NCI-H2081 (cell line): ENCODE data around the gene CACNA1D.

Experiments used
- DNase-seq, 2 experiments: peaks; one replicate each; lab custom pipeline; 2025; lab: John Stamatoyannopoulos, UW

The CACNA1D gene

DNA sequence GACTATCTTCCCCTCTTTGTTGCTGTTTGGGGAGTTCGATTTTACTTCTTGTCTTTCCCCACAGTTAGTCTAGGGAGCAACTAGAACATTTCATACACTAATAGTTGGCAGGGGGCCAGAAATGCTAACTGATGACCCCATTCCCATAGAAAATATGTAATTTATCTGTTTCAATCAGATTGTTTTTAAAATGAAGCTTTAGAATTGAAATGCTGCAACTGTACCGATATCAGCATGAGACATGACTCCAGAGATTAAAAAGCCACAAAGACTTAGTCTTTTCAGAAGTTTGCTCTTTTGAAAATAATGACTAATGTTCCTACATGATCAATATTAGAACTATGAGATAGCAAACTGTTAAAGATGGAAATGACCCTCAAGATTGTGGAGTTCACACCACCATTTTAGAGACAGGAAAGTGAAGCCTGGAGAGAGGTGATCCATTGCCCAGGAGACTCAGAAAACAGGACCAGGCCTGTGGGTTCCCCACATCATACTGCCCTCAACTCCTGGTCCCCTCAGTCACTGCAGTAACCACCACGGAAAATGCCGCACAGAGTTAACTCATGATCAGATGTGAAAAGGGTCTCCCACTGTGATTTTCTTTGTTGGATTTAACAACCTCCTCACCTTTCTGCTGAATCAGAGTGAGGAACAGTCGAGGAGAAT, 221.5 kb downstream of the CACNA1D start:
- no peak for DNase-seq

DNA sequence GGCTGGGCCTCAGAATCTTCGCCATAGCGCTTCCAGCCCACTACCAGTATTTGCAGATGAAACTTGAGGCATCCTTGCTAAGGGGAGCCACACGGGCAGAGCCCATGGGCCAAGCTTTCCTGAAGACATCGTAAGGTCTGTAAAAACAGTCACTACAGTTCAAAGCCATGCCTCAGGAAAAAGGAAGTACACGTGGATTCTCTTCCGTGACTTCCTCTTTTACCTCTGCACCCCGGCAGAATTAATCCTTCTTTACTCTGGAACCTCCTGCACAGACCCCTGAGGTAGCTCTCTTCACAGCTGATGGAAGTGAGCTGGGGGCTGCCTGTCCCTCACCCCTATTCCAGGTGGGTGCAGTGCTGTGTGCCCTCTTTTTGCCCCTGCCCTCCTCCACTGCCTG, 222.6 kb downstream of the CACNA1D start:
- no peak for DNase-seq

DNA sequence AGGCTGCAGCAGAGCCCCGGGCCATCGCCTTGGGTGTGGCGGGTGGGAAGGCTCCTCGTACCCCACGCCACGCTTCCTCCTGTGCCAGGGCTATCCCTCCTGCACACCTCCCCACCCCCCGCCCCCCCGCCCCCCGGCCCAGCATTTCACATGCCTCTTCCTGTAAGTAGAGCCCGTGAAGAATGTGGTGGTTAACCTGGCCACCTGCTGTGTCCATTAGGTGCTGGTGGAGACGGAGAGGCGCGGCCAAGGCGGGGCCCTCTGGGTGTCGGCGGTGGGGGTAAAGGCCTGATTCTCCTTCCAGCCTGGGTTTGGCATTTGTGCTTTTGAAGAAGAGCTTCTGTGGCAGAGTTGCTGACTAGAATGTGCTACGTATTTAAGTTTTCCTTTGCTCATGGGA, 224.1 kb downstream of the CACNA1D start:
- no peak for DNase-seq

DNA sequence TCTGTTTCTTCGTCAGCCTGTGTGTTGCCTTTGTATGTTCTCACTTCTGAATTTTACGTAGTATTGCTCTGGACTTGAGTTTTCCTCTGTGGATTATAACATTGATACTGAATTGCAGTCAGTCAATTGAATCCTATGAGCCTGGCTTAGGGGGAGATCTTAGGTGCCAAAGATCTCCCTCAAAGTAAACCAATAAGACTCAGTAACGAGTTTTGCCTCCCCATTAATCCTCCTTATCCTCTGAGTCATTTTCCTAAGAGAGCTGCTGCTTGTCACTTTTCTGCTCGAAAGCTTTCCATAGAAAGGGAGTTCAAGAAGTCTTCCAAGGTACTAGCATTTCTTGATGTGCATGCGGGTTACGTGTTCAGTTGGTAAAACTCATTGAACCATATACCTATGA, 225.4 kb downstream of the CACNA1D start:
- DNase-seq: no peak

DNA sequence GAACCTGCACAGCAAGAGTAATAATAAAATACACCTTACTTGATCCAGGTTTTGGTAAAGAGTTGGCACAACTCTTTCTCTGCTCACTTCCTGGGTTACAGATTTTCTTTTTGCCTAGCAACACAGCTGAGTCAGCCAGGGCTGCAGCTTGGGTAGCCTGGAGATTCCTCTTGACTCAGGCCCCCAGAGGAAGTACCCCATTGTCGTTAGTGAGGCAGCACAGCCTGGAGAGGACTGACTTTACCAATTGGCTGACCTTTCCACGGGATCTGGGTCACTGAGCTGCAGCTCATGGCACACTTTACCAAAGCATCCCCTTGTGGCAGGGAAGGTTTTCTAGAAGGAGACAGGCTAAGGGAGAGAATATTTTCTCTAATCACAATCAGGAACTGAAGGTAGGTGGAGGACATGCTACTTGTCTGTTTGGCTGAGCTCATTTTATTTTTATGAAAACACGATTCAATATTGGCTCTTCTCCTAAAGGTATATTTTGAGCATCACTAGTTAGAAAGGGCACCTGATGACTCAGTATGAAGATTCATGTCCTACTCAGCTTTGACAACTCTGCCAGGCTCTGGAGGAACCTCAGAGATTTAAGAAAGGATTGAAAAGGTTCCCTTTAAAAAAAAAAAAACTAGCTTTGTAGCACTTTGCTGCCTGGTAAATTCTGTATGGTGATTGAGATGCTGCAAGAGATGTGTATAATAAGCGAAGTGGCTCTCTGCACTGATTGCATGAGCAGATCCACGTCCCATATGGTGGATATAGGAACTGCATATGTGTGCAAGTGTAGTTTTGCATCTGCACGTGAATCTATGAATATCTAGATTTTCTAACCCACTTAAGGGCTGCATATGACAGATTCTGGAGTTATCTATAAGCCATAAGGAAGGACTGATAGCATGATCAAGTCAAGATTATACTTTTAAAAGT, 227.0 kb downstream of the CACNA1D start:
- no peak for DNase-seq

DNA sequence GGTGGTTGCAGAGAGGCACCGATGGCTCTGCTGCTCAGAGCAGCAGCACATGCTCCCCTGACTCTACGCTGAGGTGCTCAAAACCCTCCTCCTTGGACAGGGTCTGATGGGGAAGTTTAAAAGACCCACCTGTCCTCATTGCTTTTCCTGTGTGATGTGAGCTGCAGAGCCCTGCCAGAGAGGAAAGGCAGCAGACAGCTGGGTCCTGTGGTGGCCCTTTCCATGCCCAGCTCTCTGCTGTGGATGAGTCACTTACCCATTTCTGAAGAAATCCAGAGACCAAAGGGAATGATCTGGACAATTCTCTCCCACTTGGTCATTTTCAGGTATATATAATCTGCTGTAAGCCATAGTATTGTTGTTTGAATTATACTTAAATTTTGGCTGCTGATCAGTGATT, 230.2 kb downstream of the CACNA1D start:
- DNase-seq: no peak

DNA sequence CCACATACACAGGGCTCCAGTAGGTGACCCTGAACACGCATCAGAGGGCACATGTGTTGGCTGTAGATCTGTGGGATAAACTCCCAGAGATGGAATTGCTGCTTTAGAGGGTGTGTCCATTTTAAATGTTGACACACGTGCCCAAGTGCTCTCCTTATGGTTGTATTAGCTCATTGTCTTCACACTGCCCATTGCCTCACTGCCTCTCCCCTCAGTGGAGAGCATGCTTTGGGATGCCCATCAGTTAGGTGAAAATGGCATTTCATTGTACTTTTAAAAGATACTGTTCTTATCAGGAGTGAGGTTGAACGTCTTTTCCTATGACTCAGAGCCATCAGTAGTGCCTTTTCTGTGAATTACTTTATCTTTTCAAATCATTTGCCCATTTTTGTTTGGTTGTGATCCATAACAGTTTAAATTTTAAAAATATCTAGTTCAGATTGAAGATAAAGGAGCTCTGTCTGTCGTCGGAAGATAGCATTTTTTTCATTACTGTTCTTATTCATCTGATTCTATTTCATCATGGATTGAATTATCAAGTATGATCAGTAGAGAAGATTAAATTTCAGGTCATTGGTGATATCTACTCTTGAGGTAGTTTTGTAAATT, 231.1 kb downstream of the CACNA1D start:
- DNase-seq: no peak

DNA sequence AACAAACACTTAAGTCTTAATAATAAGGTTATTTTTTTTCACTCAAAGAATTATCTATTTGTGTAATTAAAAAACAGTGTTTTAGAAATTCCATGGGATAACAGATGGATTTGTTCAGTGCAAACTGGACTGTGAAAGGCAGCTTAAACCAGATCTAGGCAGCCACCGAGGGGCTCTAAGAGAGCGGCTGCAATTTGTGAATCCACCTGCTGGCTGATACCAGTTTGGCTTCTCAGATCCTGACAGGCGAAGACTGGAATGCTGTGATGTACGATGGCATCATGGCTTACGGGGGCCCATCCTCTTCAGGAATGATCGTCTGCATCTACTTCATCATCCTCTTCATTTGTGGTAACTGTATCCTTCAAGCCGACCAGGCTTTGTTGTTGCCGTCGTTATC, 232.2 kb downstream of the CACNA1D start:
- no peak for DNase-seq

DNA sequence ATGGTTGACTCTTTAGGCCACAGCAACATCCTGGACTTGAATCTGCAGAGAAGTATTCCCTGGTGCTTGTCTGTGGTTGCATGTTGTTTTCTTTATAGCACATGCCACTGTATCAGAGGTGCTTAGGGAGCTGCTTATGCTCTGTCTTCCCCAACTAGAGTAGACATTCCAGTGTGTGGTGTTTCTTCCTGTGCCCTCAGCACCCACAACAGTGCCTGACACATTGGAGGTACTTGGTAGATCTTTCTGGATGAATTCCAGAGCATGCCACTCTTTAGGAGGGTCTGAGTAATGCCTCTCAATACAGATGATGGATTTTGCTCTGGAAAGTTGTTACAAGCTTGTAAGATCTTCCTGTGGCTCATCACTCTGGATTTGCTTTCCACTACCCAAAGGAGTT, 234.2 kb downstream of the CACNA1D start:
- no peak for DNase-seq

DNA sequence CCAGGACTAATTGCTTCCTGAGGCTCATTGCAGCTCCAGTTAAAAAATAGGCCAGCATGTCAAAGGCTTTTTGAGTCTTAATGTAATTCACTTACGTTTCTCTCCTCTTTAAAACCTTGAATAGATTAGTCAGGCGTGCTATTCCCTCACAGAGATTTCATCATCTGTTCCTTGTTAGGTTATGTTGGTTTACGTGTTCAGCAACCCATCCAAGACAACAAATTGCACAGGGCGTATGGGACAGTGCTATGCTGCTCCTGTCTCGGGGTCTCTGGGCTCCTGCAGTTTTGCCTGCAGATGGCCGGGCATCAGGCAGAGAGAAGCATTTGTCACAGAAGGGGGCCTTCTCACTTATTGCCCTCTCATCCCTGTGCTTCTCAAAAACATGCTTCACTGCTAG, 234.7 kb downstream of the CACNA1D start:
- no peak for DNase-seq

DNA sequence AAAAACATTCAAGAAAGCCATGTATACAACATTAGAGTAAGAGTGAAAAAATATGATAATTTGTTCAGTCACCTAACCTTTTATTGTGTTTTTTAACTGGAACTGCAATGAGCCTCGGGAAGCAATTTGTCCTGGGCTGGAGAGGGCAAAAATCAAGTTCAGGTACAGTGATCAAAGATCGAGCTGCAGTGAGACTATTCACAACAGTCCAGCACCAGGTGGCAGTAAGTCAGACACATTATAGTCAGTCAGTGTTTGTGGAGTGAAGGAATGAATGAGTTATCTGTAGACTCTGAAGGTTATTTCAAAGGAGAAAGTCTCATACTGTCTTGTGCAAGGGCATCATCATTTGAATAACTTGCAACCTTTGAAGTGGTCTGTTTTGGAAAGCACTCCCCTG, 235.2 kb downstream of the CACNA1D start:
- no peak for DNase-seq

DNA sequence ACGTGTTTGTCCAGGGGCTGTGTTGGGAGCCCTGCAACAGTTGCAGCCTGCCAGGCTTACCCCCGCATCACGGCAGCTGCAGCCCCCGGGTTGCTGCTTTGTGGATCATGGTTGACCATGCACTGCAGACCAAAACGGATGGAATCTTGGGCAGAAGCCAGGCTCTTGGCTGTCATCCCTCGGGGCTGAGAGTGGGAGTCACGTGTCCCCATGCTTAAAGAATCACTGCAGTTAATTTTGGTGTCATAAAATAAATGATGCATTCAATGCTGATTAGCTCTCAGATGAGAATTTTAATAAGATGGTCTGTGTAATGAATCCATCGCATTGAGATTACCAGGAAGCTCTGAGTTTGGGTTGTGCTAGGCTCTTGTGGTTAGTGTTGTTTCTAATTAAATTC, 236.2 kb downstream of the CACNA1D start:
- DNase-seq: peak in 1 of 2 experiments; percentile 45

DNA sequence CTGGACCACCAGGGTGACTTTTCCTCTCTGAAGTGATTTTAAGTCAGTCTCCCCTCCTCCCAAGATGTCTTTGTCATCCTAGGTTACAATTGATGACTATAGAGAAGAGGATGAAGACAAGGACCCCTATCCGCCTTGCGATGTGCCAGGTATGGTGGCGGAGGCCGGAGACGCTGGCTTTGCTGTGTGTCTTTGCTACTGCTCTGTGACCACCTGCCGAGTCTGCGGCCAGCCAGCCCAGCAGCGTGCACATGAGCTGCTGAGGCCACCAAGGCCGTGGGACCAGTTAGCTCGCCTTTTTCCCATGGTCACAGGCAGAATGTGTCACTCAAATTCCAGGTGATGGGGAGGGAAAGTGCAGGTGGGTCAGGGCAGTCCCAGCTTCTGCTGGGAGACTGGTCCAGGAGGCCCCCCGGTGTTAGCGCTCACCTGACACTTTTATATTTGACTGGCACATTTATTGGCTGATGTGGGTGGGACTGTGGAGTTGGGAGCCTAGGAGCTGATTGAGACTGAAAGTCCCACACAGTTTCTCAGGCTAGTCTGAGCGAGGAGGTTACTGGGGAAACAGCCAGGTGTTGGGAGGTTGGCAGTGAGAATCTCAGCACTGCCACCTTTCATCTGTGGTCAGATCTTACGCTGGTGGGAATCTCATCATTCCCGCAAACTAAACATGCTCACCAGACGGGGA, 237.7 kb downstream of the CACNA1D start:
- DNase-seq: no peak

DNA sequence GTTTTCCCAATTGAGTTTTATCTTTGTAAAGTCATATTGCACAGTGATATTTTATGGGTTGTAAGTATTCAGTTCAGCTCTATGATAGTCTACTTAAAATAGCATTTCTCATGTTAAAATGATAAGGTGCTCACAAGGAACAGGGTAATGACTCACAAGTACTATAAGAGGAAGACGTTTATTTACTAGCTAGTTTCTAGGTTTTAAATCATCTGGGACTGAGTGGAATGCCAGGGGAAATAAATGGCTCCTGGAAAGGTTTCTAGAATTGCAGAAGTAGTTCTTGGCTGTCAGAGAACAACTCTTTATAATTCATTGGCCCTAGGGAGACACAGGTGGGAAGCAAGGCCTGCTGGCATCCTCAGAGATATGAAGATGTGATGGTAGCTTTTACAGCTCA, 239.0 kb downstream of the CACNA1D start:
- DNase-seq: no peak

DNA sequence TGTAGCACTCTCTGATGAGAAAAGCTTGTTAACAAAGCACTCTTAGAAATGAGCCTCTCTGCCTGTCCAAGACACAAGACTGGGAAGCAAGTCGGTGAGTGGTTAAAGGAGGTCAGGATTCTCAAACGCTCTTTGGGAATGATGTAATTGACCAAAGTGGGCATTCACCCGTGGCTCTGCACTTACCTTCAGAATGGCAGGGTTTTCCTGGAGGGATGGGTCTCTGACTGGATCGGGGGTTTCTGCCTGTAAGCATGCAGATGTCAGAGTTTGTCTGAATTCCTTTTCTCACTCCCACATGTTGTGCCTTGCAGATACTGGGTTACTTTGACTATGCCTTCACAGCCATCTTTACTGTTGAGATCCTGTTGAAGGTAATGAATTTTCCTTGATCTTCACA, 245.6 kb downstream of the CACNA1D start:
- DNase-seq: no peak

DNA sequence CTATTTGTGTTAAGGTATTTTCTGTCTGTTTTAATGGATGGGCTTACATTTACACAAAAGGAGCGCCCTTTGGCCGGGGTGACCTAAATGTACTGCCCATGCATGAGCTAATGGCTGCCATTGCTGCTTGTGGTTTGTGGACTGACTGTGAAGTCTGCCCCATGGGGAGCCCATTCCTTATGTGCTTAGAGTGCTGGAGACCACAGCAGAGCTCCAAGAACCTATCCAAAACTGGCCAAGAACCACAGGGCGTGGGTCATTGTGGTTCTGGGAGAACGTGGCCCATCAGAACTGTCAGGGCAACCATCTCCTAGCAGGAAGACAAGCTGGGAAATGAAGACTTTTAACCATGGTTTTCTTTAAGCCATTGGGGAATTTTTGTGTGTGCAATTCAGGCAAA, 246.5 kb downstream of the CACNA1D start:
- no peak for DNase-seq

DNA sequence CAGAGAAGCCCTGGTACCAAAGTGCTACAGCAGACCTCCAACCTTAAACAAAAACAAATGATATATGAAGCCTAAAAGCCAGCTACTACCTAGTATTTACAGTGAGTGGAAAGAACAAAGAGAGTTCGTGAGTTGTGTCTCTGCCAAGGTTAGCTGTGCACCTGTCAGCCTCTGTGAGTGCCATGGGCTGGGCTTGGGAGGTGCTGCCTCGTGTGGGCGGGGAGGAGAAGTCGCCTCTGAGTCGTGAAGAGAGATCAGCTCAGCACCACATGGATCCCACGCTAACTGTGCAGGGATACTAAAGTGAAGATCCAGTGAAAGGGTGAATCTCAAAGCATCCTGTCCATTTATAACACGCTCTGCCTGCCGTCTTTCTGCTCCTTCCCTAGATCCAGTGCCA, 249.9 kb downstream of the CACNA1D start:
- peak; percentile 51 to 75 for DNase-seq

DNA sequence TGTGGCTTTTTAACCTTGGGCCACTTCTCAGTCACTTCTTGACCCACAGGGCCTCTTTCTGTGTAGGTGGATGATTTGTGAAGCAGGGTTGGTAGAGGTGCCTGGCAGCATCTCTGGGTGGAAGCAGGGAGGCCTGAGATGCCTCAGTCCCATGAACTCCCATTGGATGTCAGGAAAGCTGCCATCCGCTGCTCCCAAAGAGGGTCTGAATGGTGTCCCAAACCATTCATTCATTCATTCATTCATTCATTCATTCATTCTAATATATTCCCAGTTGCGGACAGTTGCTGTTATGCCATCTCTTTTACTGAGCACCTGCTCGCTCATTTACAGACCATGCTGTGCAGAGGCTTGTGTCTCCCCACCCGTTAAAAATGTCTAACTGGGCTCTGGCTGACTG, 253.1 kb downstream of the CACNA1D start:
- DNase-seq: no peak

DNA sequence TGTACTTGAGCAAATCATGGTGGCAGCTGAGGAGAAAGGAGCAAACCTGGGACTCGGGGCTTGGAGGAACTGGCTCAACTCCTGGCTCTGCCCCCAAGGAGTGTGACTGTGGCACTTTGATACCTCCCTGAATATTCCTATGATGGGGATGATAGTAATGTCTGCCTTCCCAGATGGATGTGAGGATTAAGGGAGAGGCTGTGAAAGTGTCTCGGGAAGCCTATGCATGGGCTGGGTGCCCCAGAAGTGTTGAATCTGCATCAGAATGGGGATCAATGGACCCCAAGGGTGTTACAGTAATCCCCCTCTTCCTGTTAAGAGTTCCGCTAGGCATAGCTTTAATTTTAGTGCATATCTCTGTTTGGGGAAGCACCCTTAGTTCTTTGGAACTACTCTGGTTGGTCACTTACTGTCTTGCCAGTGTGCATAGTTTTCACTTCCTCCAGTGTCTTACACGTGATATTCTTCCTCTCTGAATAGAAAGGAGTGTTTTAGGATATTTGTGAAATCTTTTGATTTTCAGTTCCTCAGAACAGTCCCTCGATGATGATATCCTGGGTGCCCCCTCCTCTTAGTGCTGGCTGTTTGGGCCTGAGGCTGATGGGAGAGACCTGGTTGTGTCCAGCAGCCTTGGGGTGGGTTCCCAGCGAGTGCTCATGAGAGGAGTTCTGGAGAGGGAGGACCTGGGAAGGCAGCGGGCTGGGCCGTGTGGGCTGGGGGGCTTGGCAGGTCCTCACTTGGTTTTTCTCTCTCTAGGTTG, 254.3 kb downstream of the CACNA1D start:
- no peak for DNase-seq

DNA sequence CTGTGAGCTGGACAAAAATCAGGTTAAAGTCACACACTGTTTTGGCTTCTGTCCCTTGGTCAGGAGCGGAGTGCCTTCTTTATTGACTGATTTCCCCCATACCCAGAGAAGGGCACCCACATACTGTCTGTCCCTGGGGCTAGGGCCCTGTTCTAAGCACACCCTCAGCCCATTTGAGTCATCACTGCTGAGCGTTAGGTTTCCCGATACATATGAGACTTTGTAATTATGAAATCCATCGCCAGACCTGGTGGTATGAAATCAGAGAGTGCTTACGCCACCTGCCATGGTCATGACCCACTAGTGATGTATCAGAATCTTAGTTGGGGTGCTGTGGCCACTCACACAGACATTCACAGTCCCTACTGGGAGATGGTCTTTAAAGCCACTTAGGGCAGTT, 255.0 kb downstream of the CACNA1D start:
- no peak for DNase-seq
